A549 (cell line): ENCODE data around the gene ANXA3. TPM values are rescaled to one million over a fixed set of nuclear protein-coding genes. Genes with fewer than 3 reads are reported as not detected.

Experiments
- ATAC-seq, 2 experiments: fragments of 200-7000 bp in 1 of 2; fragments of >200 bp in 1 of 2; cut with Nextera tagmentation in 1 of 2; cut with Tn5 transposase in 1 of 2; 3 replicates each; pipeline versions ENCODE4 v1.8.0 to v1.9.1; 2018 to 2020; ENCODE audit warnings: mild to moderate bottlenecking in 1 of 2, moderate library complexity in 1 of 2
- CTCF ChIA-PET: fragments of 300-600 bp; sonication (Branson Sonifier 250); formaldehyde crosslinking; extraction: SDS; loops from one replicate; lab custom pipeline; 2021; ENCODE audit warnings: antibody characterized with exemption, inconsistent platforms; lab: Yijun Ruan, JAX
- POLR2A ChIA-PET: fragments of 350-600 bp; formaldehyde crosslinking; extraction: SDS; loops from one replicate; lab custom pipeline; 2021; ENCODE audit warnings: antibody characterized with exemption, inconsistent platforms; lab: Yijun Ruan, JAX
- DNase-seq, 2 experiments: peaks; one replicate each; pipeline versions ENCODE4 v3.0.0 to v3.0.0-alpha.2; 2011 to 2016; ENCODE audit warnings: low read depth in 1 of 2, low spot score in 1 of 2
- FAIRE-seq: peaks from 2 replicates; lab custom pipeline; 2011; peaks lifted over from hg19 to GRCh38; lab: Jason Lieb, UNC
- H3K27ac ChIP-seq, 2 experiments: fragments of >200 bp; sonication (Bioruptor Twin); formaldehyde crosslinking; 3 replicates each; pipeline ENCODE4 v1.5.1; 2016 to 2017
- H3K4me1 ChIP-seq: fragments of >200 bp; sonication (Bioruptor Twin); formaldehyde crosslinking; 3 replicates; pipeline ENCODE4 v1.6.1; 2016
- H3K4me2 ChIP-seq: fragments of >200 bp; sonication (Bioruptor Twin); formaldehyde crosslinking; 3 replicates; pipeline ENCODE4 v1.6.1; 2016
- H3K4me3 ChIP-seq: fragments of >200 bp; sonication (Bioruptor Twin); formaldehyde crosslinking; 3 replicates; pipeline ENCODE4 v1.5.1; 2016
- H3K9me3 ChIP-seq: fragments of >200 bp; sonication (Bioruptor Twin); formaldehyde crosslinking; 3 replicates; pipeline ENCODE4 v1.6.1; 2016
- BHLHE40 ChIP-seq: IDR thresholded peaks from 2 replicates; pipeline ENCODE4 v1.6.1; 2012; ENCODE audit warnings: low read depth, low read length, inconsistent platforms
- CEBPB ChIP-seq, 2 experiments: fragments of >200 bp in 1 of 2; sonication (Bioruptor Twin) in 1 of 2; formaldehyde crosslinking in 1 of 2; IDR thresholded peaks; 2 replicates each; pipeline ENCODE4 v1.6.1; 2012 to 2016
- EHMT2 ChIP-seq: fragments of 200-600 bp; sonication (generic); IDR thresholded peaks from 2 replicates; pipeline ENCODE4 v1.6.1; 2016; ENCODE audit warnings: antibody characterized with exemption, low read depth, mild to moderate bottlenecking, moderate library complexity
- ESRRA ChIP-seq: fragments of 150-350 bp; IDR thresholded peaks from 2 replicates; pipeline ENCODE4 v1.6.1; 2014; ENCODE audit warnings: mild to moderate bottlenecking, low read length, borderline replicate concordance
- HOXA7 ChIP-seq: fragments of 250-450 bp; sonication (Bioruptor Pico); IDR thresholded peaks from 2 replicates; pipeline ENCODE4 v1.5.0; 2020; ENCODE audit warnings: mild to moderate bottlenecking, moderate library complexity
- MAFK ChIP-seq: fragments of 450-650 bp; IDR thresholded peaks from 2 replicates; pipeline ENCODE4 v1.6.1; 2014; ENCODE audit not compliant: partially characterized antibody
- MAX ChIP-seq: IDR thresholded peaks from 2 replicates; pipeline ENCODE4 v1.6.1; 2012
- MYC ChIP-seq: IDR thresholded peaks from 2 replicates; pipeline ENCODE4 v1.6.1; 2012; ENCODE audit warnings: mild to moderate bottlenecking, inconsistent platforms, low read length, improper control_type of control experiment, borderline replicate concordance
- NFE2L2 ChIP-seq: fragments of 150-350 bp; conservative IDR thresholded peaks from 2 replicates; pipeline ENCODE4 v1.6.1; 2014; ENCODE audit warnings: low read length
- RARB ChIP-seq: fragments of 250-450 bp; sonication (Bioruptor Pico); IDR thresholded peaks from 2 replicates; pipeline ENCODE4 v1.8.0; 2021; ENCODE audit warnings: mild to moderate bottlenecking, moderate library complexity
- REST ChIP-seq: fragments of 200-600 bp; sonication (generic); IDR thresholded peaks from 2 replicates; pipeline ENCODE4 v1.6.1; 2016; ENCODE audit warnings: antibody characterized with exemption, mild to moderate bottlenecking, moderate library complexity
- ZFP36 ChIP-seq: fragments of 450-650 bp; IDR thresholded peaks from 2 replicates; pipeline ENCODE4 v1.6.1; 2014; ENCODE audit warnings: borderline replicate concordance; ENCODE audit not compliant: partially characterized antibody
- WGBS: methylation state at CpG from one replicate; pipeline ENCODE4 v1.1.6; 2017; ENCODE audit errors: missing lambda C conversion rate; 5-methylcytosine and 5-hydroxymethylcytosine counted together
- polyA plus RNA-seq, 4 experiments: library from polyadenylated mRNA; depleted of rRNA in 3 of 4; stranded (reverse); fragments of >200 nt; fragmentation: RNase III in 1 of 4; extraction: RNeasy Plus Mini Kit Qiagen cat#74134 plus additional on column Dnase treatment in 1 of 4; gene quantifications; 2 replicates in 3 of 4; 3 replicates in 1 of 4; pipeline ENCODE4 v1.2.3, GENCODE V29; 2011 to 2017

Gene ANXA3
- polyA plus RNA-seq, 2 of the 4 experiments (the other 2 are of a cell fraction) = 126 to 134 TPM

GRCh38 chr4:78624048-78624447 is 72.5 kb downstream of the ANXA3 start:
- no peak for ATAC-seq
- DNase-seq = no peak
- no peak for FAIRE-seq
- Histone ChIP-seq H3K9me3 (no peaks in the 10 kb centered on the region), H3K4me3 (no peak overlapping the region), H3K27ac (no peak overlapping the region), H3K4me2 (no peak overlapping the region), H3K4me1 (peaks cover 33% of the 10 kb centered on the region; the same call in 2 of the 3 replicates)
- ChIA-PET CTCF (interaction anchor here (1.3 kb wide), 1 partner anchor 20 kb away, joined by 5 read pairs; no protein-coding TSS in a partner anchor), POLR2A (no interaction called here)
- no peak for TF ChIP-seq EHMT2
- TF ChIP-seq MAFK = no peak
- no peak for TF ChIP-seq NFE2L2
- TF ChIP-seq RARB (CRISPR knock-in tag) = no peak
- no peak for TF ChIP-seq HOXA7
- TF ChIP-seq BHLHE40 = no peak
- TF ChIP-seq ESRRA = no peak
- TF ChIP-seq ZFP36 = no peak
- no peak for TF ChIP-seq MAX
- TF ChIP-seq REST = no peak
- no peak for TF ChIP-seq MYC
- WGBS = 90% methylated on average over 7 of the region's 7 CpGs

GRCh38 chr4:78625073-78625472 is 73.5 kb downstream of the ANXA3 start:
- no peak for DNase-seq
- Histone ChIP-seq H3K4me2 (no peak overlapping the region), H3K4me3 (no peak overlapping the region)
- POLR2A ChIA-PET = no interaction called here
- TF ChIP-seq CEBPB (IDR thresholded peaks at IDR 0.05) = no peak
- TF ChIP-seq, all 56 proteins: peak for 0
- FAIRE-seq = no peak
- peaks cover 33% of the 10 kb centered on the region; the same call in 2 of the 3 replicates for H3K4me1 ChIP-seq
- no peak for ATAC-seq
- 39% methylated on average over 2 of the region's 2 CpGs for WGBS
- no peak overlapping the region for H3K27ac ChIP-seq
- H3K9me3 ChIP-seq = no peaks in the 10 kb centered on the region
- CTCF ChIA-PET = interaction anchor here (1.3 to 1.4 kb wide), 2 partner anchors 8 to 19 kb away, joined by 3 to 5 read pairs; no protein-coding TSS in a partner anchor

- Histone ChIP-seq H3K4me2 (peak overlapping the region; percentile 47; the same call in 2 of the 3 replicates), H3K27ac (peak overlapping the region; percentile 26 to 58; a peak in 2 of 6 replicates), H3K4me3 (no peak overlapping the region), H3K4me1 (peaks cover 27% of the 10 kb centered on the region; the same call in 2 of the 3 replicates), H3K9me3 (no peaks in the 10 kb centered on the region)
- DNase-seq = no peak
- no peak for FAIRE-seq
- TF ChIP-seq MAFK (peak; percentile 65), ZFP36 (no peak)
- ChIA-PET CTCF (interaction anchor here (0.7 to 3.7 kb wide), 2 partner anchors 17 to 18 kb away, joined by 3 to 17 read pairs; no protein-coding TSS in a partner anchor), POLR2A (interaction anchor here (0.7 kb wide), 1 partner anchor 20 kb away, joined by 3 read pairs; no protein-coding TSS in a partner anchor)
- ATAC-seq = no peak
- 87% methylated on average over 3 of the region's 3 CpGs for WGBS
These were observed 75.7 kb downstream of the ANXA3 start for GRCh38 chr4:78627046-78627965.
